NB4 (cell line): ENCODE data around the gene ATP13A2.

Experiments used
- CTCF ChIP-seq: IDR thresholded peaks from one replicate; pipeline ENCODE4 v1.5.1; 2012; ENCODE audit warnings: low read depth, low read length
- MYC ChIP-seq: IDR thresholded peaks from 2 replicates; pipeline ENCODE4 v1.6.1; 2011; ENCODE audit warnings: low read depth, low read length
- POLR2A ChIP-seq: IDR thresholded peaks from 2 replicates; pipeline ENCODE4 v1.6.1; 2011; ENCODE audit warnings: mild to moderate bottlenecking; ENCODE audit not compliant: insufficient read length; ENCODE audit errors: extremely low read depth
- TF ChIP-seq, protein P1 (sequence below): IDR thresholded peaks from 2 replicates; pipeline ENCODE4 v1.6.1; 2011; ENCODE audit warnings: low read depth, low read length

- TF ChIP-seq CTCF (no peak), POLR2A (no peak), MYC (no peak)
- TF ChIP-seq, protein P1, sequence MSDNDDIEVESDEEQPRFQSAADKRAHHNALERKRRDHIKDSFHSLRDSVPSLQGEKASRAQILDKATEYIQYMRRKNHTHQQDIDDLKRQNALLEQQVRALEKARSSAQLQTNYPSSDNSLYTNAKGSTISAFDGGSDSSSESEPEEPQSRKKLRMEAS, result no peak
These were observed 20.2 kb downstream of the ATP13A2 start for GRCh38 chr1:16991571-16991970.
